Stimulated activated CD4-positive, alpha-beta T cell treated with anti-CD3 and anti-CD28 coated beads, TNF-alpha, amount 100 ng/mL, for 48 hours (primary cell): Measurements from ENCODE around the gene GPR21.

Experiments
- DNase-seq, 3 donors: peaks; one replicate each; pipeline ENCODE4 v3.0.0-alpha.2; 2020; ENCODE audit warnings: low read depth in 3 of 3

GPR21 gene

GRCh38 chr9:123033864-123034601 is 566 bp downstream of the GPR21 start:
- no peak for DNase-seq

GRCh38 chr9:123034881-123035510 is 1.5 kb downstream of the GPR21 start:
- DNase-seq = no peak

GRCh38 chr9:123035791-123036190 is 2.3 kb downstream of the GPR21 start:
- no peak for DNase-seq

- no peak for DNase-seq
These were observed 3.6 kb downstream of the GPR21 start for GRCh38 chr9:123036893-123037545.

- no peak for DNase-seq
These were observed 6.3 kb downstream of the GPR21 start for GRCh38 chr9:123039617-123040219.

GRCh38 chr9:123040801-123041200 is 7.3 kb downstream of the GPR21 start:
- no peak for DNase-seq

GRCh38 chr9:123041489-123041888 is 8.0 kb downstream of the GPR21 start:
- no peak for DNase-seq

- DNase-seq = no peak
These were observed 9.8 kb downstream of the GPR21 start for GRCh38 chr9:123043081-123043939.

- no peak for DNase-seq
These were observed 11.1 kb downstream of the GPR21 start for GRCh38 chr9:123044586-123044985.

GRCh38 chr9:123046406-123047195 is 13.1 kb downstream of the GPR21 start:
- DNase-seq = no peak

GRCh38 chr9:123048748-123049147 is 15.3 kb downstream of the GPR21 start:
- no peak for DNase-seq

GRCh38 chr9:123049589-123050222 is 16.2 kb downstream of the GPR21 start:
- DNase-seq = no peak

- no peak for DNase-seq
These were observed 19.6 kb downstream of the GPR21 start for GRCh38 chr9:123053046-123053445.

- DNase-seq = no peak
These were observed 20.2 kb downstream of the GPR21 start for GRCh38 chr9:123053711-123054110.

- no peak for DNase-seq
These were observed 25.4 kb downstream of the GPR21 start for GRCh38 chr9:123058834-123059233.

- DNase-seq = no peak
These were observed 26.2 kb downstream of the GPR21 start for GRCh38 chr9:123059472-123060220.

GRCh38 chr9:123061216-123061615 is 27.7 kb downstream of the GPR21 start:
- no peak for DNase-seq

GRCh38 chr9:123062351-123063176 is 29.1 kb downstream of the GPR21 start:
- no peak for DNase-seq

GRCh38 chr9:123063177-123063598 is 29.7 kb downstream of the GPR21 start:
- DNase-seq = no peak
